GM12892 (cell line): ENCODE data around the gene AMER3.

Experiments
- DNase-seq: peaks from one replicate; pipeline ENCODE4 v3.0.0; 2011; ENCODE audit not compliant: insufficient read length
- FAIRE-seq: peaks from 2 replicates; lab custom pipeline; 2011; peaks lifted over from hg19 to GRCh38; lab: Jason Lieb, UNC
- POLR2A ChIP-seq: IDR thresholded peaks from 2 replicates; pipeline ENCODE4 v1.6.1; 2011; ENCODE audit warnings: low read depth, low read length, control low read depth
- POLR2AphosphoS5 ChIP-seq: IDR thresholded peaks from 2 replicates; pipeline ENCODE4 v1.6.1; 2011; ENCODE audit warnings: low read depth, low read length, control low read depth
- TAF1 ChIP-seq: IDR thresholded peaks from 2 replicates; pipeline ENCODE4 v1.6.1; 2011; ENCODE audit warnings: low read depth, mild to moderate bottlenecking, control low read depth, low read length, borderline replicate concordance

Gene AMER3

DNA sequence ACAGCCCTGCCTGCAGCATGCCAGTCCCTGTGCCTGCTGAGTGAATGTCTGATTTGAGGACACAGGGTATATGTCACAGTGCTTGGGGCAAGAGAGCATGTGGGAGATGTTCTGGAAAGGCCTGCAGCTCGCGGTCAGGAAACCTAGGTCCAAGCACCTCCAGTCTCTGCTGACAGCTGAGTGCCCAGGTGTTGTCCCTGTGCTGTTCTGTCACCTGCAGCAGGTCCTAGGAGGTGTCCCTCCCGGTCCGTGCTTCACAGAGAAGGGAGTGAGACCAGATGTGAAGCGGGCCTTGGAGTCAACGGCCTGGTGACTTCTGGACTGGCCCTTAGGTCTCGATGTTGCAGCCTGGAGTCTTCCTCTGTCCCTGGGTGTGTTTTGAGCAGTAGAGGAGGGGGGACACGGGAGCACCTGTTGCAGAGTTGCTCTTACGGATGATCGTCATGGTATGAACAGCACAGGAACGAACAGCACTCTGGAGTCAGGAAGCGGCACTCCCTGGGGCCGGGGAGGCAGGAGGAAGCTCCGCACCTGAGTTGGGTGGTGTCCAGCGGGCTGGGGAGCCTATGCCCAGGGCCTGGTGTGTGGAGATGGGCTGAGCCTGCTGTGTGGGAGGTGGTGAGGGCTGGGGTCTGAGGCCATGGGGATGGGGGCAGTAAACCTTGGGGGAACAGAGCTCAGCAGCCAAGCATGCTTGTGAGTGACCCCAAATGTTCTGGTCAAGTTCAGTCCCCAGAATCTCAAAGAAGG, 59.8 kb downstream of the AMER3 start:
- no peak for FAIRE-seq
- no peak for TF ChIP-seq TAF1
- TF ChIP-seq POLR2AphosphoS5 = no peak
- no peak for TF ChIP-seq POLR2A
- DNase-seq = no peak
